Gastroesophageal sphincter (tissue), 4 donors: ENCODE results near the gene PRKAR1B. TPM values are rescaled to one million over a fixed set of nuclear protein-coding genes. Genes with fewer than 3 reads are reported as not detected.

Experiments used
- ATAC-seq: fragments of 150-250 bp; one replicate; pipeline ENCODE4 v1.9.1; 2016; ENCODE audit warnings: mild to moderate bottlenecking, moderate library complexity
- H3K27ac ChIP-seq, 4 donors: fragments of 200-600 bp; sonication (generic) in 3 of 4; 1 replicate in 3 of 4; 2 replicates in 1 of 4; pipeline ENCODE4 v1.5.1; 2016 to 2019
- H3K27me3 ChIP-seq: fragments of 200-600 bp; sonication (generic); one replicate; pipeline ENCODE4 v1.5.1; 2019
- H3K36me3 ChIP-seq, 2 donors: fragments of 200-600 bp; sonication (generic); one replicate each; pipeline ENCODE4 v1.5.1; 2019; ENCODE audit warnings: control low read depth in 1 of 2
- H3K4me1 ChIP-seq, 3 donors: fragments of 200-600 bp; sonication (generic); 1 replicate in 2 of 3; 2 replicates in 1 of 3; pipeline ENCODE4 v1.5.1; 2016 to 2019; ENCODE audit warnings: control low read depth in 2 of 3
- H3K4me3 ChIP-seq, 2 donors: fragments of 200-600 bp; sonication (generic); one replicate each; pipeline ENCODE4 v1.5.1; 2019; ENCODE audit warnings: mild to moderate bottlenecking in 1 of 2, moderate library complexity in 1 of 2
- H3K9me3 ChIP-seq, 3 donors: fragments of 200-600 bp; sonication (generic); one replicate each; pipeline ENCODE4 v1.5.1; 2017 to 2019; ENCODE audit warnings: control low read depth in 2 of 3
- EP300 ChIP-seq: sonication (generic); formaldehyde crosslinking; IDR thresholded peaks from one replicate; pipeline ENCODE4 v1.6.1; 2017; ENCODE audit warnings: antibody characterized with exemption, mild to moderate bottlenecking
- POLR2A ChIP-seq, 2 donors: fragments of 450-650 bp; IDR thresholded peaks; one replicate each; pipeline ENCODE4 v1.6.1; 2017; ENCODE audit warnings: antibody characterized with exemption in 2 of 2, mild to moderate bottlenecking in 2 of 2, moderate library complexity in 1 of 2
- POLR2AphosphoS5 ChIP-seq: sonication (generic); formaldehyde crosslinking; IDR thresholded peaks from one replicate; pipeline ENCODE4 v1.6.1; 2017; ENCODE audit warnings: antibody characterized with exemption
- WGBS, 2 donors: methylation state at CpG; one replicate each; pipeline ENCODE4 v1.1.5; 2018; ENCODE audit warnings: low coverage in 1 of 2; 5-methylcytosine and 5-hydroxymethylcytosine counted together
- total RNA-seq, 4 donors: library from RNA; depleted of rRNA; stranded (reverse); fragments of >200 nt; gene quantifications; one replicate each; pipeline ENCODE4 v1.1.0, GENCODE V29; 2016
- TF ChIP-seq, protein P1 (sequence below), 4 experiments: fragments of 200-600 bp in 2 of 4; fragments of 450-650 bp in 2 of 4; sonication (generic) in 1 of 4; IDR thresholded peaks; one replicate each; pipeline ENCODE4 v1.5.1; 2017 to 2019; ENCODE audit warnings: antibody characterized with exemption in 4 of 4, mild to moderate bottlenecking in 2 of 4, moderate library complexity in 2 of 4

Gene PRKAR1B
- total RNA-seq, 4 donors from 2014 or later: 11.6 to 39.1 (median 24.8) TPM

DNA sequence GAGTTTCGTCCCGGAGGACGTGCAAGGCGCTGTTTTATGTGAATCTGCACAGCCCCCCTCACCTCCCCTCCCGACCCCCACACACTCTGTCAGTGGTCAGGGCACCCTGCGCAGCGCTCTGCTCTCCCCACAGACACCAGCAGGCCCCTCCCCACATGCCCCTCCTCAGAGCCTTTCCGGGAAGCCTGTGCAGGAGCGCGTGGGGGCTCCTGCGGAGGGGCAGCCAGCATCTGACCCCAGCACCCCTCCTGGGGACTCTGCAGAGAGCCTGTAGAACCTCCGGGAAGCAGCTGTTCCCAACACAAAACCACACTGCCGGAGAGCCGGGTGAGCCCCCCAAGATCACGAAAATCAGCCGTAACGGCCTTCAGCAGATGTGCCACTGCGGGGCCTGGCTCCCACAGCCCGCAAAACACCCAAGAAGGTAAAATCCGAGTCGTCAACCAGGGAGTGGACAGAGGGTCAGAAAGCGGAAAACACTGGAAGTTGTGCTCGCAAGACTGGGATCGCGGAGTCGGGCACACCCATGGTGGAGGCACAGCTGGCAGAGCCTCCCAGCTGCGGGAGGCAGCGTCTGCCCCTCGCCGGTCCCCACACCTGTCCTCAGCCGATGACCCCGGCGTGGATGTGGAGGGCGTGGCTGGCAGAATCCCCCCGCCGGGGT, 153.7 kb downstream of the PRKAR1B start:
- 98 to 100% methylated on average over 1 to 8 of the region's 36 CpGs for WGBS, 2 donors
- TF ChIP-seq, protein P1, sequence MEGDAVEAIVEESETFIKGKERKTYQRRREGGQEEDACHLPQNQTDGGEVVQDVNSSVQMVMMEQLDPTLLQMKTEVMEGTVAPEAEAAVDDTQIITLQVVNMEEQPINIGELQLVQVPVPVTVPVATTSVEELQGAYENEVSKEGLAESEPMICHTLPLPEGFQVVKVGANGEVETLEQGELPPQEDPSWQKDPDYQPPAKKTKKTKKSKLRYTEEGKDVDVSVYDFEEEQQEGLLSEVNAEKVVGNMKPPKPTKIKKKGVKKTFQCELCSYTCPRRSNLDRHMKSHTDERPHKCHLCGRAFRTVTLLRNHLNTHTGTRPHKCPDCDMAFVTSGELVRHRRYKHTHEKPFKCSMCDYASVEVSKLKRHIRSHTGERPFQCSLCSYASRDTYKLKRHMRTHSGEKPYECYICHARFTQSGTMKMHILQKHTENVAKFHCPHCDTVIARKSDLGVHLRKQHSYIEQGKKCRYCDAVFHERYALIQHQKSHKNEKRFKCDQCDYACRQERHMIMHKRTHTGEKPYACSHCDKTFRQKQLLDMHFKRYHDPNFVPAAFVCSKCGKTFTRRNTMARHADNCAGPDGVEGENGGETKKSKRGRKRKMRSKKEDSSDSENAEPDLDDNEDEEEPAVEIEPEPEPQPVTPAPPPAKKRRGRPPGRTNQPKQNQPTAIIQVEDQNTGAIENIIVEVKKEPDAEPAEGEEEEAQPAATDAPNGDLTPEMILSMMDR (IDR thresholded peaks at IDR 0.05): no peak
- TF ChIP-seq POLR2AphosphoS5: no peak
- TF ChIP-seq EP300: no peak
- TF ChIP-seq POLR2A (IDR thresholded peaks at IDR 0.05): no peak
- Histone ChIP-seq H3K9me3 (no peaks in the 10 kb centered on the region), H3K4me1 (peaks cover 0 to 21% (median 0%) of the 10 kb centered on the region in 3 donors), H3K27ac (no peak overlapping the region), H3K36me3 (peaks cover 0 to 19% of the 10 kb centered on the region in 2 donors), H3K4me3 (no peak overlapping the region), H3K27me3 (no peaks in the 10 kb centered on the region)
- no peak for ATAC-seq

DNA sequence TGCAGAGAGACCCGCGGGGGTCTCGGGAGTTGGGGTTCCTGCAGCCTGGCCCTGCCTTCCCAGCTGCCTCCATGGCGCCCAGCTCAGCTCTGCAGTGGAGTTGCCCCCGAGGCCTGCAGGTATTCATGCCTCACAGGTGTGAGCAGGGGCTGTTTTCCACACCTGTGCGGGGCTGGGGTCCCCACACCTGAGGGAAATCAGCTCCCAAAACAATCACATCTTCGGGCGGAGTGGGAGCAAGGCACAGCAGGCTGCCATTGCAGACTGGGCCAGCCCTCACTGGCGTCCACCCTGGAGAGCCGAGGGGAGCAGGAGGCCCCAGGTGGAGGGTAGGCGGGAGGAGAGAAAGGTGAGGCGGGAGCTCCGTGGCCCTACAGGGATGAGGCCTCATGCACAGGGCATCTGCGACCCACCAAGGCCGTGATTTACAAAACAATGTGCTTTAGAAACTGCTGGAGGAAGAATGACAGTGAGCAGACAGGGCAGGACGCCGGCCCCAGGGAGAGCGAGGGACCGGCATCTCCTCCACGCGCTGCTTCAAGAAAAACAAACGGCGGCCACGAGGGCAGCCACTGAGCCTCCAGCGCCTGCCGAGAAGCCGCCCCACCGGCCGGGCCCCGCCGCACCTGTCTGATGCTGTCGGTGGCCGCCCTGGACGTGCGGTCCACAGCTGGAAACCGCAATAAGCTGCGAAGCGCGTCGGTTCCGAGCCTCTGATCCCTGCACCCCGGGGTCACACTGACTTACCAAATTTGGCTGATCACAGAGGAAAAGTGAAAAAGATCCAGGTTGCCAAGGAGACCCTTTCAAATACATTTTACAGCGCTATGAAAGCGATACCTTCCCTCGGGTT, 154.4 kb downstream of the PRKAR1B start:
- Histone ChIP-seq H3K27me3 (no peaks in the 10 kb centered on the region), H3K4me1 (peaks cover 0 to 25% (median 0%) of the 10 kb centered on the region in 3 donors), H3K4me3 (no peak overlapping the region), H3K36me3 (peaks cover 0 to 13% of the 10 kb centered on the region in 2 donors), H3K9me3 (no peaks in the 10 kb centered on the region), H3K27ac (no peak overlapping the region)
- 82 to 87% methylated on average over 3 to 11 of the region's 45 CpGs for WGBS, 2 donors
- TF ChIP-seq POLR2AphosphoS5 (no peak), POLR2A (IDR thresholded peaks at IDR 0.05) (no peak), EP300 (no peak)
- TF ChIP-seq, protein P1 (IDR thresholded peaks at IDR 0.05): no peak
- ATAC-seq: no peak

DNA sequence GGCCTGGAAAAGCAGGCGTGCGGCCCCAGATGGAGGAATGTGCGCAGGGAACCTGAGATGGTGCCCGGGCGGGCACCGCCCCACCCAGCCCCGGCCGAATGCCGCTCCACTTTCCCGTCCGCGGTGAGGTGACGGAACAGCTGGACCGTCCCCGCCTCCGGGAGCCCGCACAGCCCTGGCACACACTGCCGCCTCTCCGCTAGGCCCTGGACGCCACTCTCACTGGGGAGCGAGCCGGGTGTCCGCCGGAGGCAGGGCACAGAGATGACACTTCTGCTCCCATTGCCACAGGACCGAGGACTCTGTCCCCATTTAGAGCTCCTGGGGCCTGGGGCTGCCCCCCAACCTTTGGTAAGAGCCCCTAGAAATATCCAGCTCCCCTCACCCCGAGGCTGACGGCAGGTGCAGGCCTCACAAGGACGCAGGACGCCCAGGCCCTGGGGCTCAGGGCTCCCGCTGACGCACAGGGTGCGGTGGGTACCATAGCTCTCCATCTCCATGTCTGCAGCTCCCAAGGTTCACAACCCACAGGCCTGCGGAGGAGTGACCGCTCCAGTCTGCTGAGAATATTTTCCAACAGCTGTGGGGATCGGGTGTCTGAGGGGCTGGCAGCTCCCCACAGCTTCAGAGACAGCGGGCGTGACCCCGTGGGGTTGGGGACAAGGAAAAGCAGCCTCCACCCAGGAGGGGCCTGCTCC, 155.2 kb downstream of the PRKAR1B start:
- 95% methylated on average over 3 of the region's 38 CpGs; no CpG with 5 or more reads in 1 of the 2 donors for WGBS, 2 donors
- no peak for ATAC-seq

DNA sequence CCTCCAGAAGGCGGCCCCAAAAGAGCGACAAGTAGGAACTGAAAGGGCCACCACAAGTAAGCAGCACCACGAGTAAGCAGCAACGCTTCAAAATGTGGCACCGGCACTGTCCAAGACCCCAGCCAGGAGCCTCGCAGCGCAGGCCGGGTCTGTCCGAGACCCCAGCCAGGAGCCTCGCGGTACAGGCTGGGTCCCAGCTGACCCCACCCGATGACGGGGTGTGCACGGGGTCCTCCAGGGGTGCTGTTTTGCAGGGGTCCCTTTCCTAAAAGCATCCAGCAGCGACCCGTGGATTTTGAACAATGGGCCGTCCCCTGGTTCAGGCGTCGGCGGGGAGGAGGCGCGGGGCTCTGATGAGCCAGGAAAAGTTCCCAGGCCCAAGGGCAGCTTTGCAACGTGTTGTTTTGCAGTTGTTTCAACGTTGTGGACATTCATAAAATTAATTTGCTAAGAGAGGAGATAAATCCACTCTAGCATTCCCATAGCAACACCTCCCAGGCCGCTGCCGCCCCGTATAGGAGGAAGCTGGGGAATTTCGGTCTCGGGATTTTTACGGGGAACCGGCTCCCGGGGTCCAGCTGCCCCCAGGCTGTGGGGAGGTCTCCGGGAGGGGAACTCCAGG, 155.9 kb downstream of the PRKAR1B start:
- no peaks in the 10 kb centered on the region for H3K36me3 ChIP-seq
- ATAC-seq: no peak
- H3K4me3 ChIP-seq: no peak overlapping the region
- no peak overlapping the region for H3K27ac ChIP-seq
- 81% methylated on average over 10 of the region's 33 CpGs; no CpG with 5 or more reads in 1 of the 2 donors for WGBS, 2 donors
- H3K9me3 ChIP-seq: no peaks in the 10 kb centered on the region
- peaks cover 0 to 25% (median 0%) of the 10 kb centered on the region in 3 donors for H3K4me1 ChIP-seq
- TF ChIP-seq EP300: no peak
- TF ChIP-seq POLR2AphosphoS5: no peak
- TF ChIP-seq, protein P1 (IDR thresholded peaks at IDR 0.05): no peak
- no peak for TF ChIP-seq POLR2A (IDR thresholded peaks at IDR 0.05)
- no peaks in the 10 kb centered on the region for H3K27me3 ChIP-seq

More for the DNA sequence above, 155.2 kb downstream of the PRKAR1B start:
- Histone ChIP-seq H3K27me3 (no peaks in the 10 kb centered on the region), H3K36me3 (peaks cover 0 to 6% of the 10 kb centered on the region in 2 donors), H3K4me1 (peaks cover 0 to 25% (median 0%) of the 10 kb centered on the region in 3 donors), H3K4me3 (no peak overlapping the region), H3K27ac (no peak overlapping the region), H3K9me3 (no peaks in the 10 kb centered on the region)
- TF ChIP-seq POLR2A (IDR thresholded peaks at IDR 0.05) (no peak), POLR2AphosphoS5 (no peak), EP300 (no peak)
- TF ChIP-seq, protein P1 (IDR thresholded peaks at IDR 0.05): no peak
